GM18526 (cell line): ENCODE results near the gene C5orf63.

Experiments used
- POLR2A ChIP-seq: IDR thresholded peaks from 3 replicates; pipeline ENCODE4 v1.6.1; 2011; ENCODE audit not compliant: insufficient read length; ENCODE audit errors: extremely low read depth

C5orf63 gene

DNA sequence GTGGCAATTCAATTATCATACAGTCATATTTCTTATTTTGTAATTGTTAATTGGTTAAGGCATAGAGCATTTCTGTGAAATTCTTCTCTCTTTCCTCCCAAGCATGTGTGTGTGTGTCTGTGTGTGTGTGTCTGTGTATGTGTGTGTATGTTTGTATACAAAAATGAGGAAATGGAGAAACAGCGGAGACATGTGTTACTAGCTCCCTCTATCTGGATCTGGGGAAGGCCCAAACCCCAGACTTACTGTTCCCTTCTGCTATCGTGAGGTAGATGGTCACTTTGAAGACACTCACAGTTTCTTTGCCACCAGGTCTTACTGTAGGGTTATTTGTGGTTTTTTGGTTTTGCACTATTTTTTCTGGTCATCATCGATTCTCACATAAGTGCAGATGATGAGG, 11.4 kb upstream of the C5orf63 start:
- TF ChIP-seq POLR2A = no peak

DNA sequence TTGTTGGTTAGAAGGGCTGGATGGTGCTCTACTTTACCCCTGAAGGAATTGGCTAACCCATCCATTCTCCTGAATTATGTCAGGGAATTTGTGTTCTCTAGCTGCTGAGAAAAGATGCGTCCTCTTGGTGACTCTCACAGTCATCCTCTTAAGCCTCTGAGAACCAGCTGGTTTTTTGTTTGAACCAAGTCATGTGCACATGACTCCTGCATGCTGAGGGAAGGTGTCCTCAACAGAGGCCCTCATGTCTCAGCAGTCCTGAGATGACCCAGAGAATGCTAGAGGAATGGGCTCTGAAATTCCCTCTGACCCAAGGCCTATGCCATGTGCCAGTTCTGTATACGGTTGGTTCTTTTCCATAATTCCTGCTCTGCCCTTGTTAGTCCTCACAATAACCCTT, 10.4 kb upstream of the C5orf63 start:
- no peak for TF ChIP-seq POLR2A

DNA sequence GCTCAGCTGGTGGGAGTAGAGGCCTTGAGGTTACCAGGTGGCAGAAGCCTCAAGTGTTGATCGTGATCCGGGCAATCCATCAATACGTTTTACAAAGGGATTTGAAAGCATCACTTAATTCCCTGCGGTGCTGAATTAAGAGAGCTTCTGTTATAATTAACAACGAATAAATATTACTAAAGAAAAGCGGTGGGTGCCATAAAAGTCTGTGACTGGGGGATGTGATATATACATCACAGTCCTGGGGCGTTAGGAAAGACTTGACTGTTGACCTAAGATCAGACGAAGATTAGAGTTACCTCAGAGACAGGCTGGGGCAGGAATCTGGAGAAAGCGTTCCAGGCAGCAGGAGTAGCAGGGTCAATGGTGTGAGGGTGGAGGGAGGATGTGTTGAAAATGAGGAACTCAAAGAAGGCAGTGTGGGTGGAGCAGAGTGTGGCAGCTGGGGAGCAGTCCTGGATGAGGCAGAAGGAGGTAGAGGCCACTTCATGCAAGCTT, 6.7 kb upstream of the C5orf63 start:
- TF ChIP-seq POLR2A = no peak

GRCh38 chr5:127077366-127077765, 4.1 kb upstream of the C5orf63 start:
- no peak for TF ChIP-seq POLR2A

DNA sequence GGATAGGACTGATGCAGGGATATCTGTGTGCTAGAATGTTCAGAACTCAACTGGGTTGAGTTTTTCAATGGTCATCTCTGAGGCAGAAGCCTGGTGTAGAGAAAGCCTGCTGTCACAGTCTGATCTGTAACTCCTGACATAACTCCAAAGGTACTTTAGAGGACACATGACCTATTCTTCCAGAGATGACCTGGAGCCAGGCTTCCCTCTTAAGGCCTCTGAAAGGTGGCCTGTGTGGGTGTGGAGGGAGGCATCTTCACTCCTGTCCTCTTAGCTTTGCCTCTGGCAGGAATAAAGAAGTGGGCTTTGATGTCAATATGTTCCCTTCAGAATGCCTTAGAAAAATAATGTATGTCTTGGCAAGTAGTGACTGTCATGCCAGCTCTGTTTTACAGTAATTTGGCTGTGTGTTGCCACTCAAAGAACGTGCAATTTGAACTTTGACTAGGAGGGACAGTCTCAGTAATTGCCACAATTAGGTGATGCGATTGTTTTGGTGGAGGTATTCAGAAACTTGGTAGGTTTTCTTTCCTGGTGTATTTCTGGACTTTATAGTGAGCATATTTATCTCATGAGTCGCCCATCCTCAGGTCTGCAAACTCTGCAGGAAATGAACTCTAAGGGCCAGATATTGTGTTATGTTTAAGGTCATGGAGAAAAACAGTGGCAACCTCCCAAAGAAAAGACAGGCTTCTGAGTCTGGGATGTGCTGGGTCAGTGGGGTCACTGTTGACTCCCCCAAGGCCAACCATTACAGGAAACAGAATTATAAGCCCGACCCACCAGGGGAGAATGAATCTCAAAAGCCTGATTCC, 3.2 kb upstream of the C5orf63 start:
- no peak for TF ChIP-seq POLR2A

- no peak for TF ChIP-seq POLR2A
Measured at GRCh38 chr5:127074466-127074865, 1.2 kb upstream of the C5orf63 start.

GRCh38 chr5:127070243-127070642, 3.1 kb downstream of the C5orf63 start:
- no peak for TF ChIP-seq POLR2A

GRCh38 chr5:127068493-127069214, 4.6 kb downstream of the C5orf63 start:
- no peak for TF ChIP-seq POLR2A

DNA sequence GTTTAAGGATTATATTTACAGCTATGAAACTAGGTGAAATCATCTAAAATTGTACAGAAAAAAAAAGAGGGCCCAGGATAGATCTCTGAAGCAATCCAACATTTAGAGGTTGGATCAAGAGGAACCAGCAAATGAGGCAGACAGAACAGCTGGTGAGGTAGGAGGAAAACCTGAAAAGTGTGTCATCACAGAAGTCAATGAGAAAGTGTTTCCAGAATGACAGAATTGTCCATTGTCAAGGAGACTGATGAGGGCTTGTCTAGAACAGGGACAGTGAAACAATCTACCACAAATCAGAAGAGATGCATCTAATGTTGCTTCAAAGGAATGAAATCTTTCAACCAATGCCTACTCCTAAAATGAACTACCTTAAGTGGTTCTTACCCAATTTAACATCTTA, 6.6 kb downstream of the C5orf63 start:
- TF ChIP-seq POLR2A = no peak

DNA sequence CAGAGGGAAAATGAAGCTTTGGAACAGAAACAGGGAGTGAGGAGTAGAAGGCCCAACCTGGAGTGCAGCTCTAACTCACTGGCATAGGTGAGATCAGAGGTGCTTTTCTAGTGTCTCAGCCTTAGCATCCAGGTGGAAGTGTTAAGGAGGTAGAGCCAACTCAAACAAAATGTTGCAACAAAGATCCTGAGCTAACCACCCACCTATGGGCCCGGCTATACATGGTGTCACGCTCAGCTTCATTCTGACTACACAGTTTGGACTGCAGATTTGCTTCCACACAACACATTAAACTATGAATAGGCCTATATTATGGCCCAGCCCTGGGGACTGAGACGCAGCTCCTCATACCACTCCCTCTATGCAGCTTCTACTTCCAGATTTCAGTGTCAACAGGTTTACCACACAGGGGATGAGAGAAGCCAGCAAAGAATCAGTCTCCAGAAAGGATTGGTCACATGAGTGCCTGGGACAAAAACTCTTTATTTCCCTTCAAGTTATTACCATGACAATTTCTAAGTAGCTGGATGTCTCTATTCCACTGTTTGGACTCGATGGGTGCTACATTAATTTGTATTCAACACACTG, 9.0 kb downstream of the C5orf63 start:
- TF ChIP-seq POLR2A = no peak

GRCh38 chr5:127063257-127063913, 9.9 kb downstream of the C5orf63 start:
- no peak for TF ChIP-seq POLR2A

- no peak for TF ChIP-seq POLR2A
Measured at GRCh38 chr5:127061956-127062355, 11.3 kb downstream of the C5orf63 start.

- no peak for TF ChIP-seq POLR2A
Measured at GRCh38 chr5:127061537-127061936, 11.8 kb downstream of the C5orf63 start.

- TF ChIP-seq POLR2A = no peak
Measured at GRCh38 chr5:127060470-127060985, 12.8 kb downstream of the C5orf63 start.

DNA sequence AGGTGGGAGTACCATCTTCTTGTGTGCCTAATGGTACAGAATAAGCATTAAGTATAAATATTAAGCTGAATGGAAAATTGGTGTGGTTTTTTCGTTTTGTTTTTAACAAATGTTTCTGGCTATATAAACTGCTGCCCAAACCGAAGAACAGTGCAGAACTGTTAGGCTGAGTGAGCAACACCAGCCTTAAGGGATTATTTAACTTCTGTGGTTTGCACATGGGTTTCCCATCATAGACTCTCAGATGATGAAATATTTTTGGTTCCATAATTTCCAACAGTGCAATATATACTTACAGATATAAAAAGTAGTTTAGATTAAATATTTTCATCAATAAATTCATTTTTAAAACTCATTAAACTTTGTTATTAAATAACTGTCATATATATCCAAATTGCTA, 16.4 kb downstream of the C5orf63 start:
- TF ChIP-seq POLR2A = no peak
